MM.1S (cell line): Measurements from ENCODE around the gene PDZD11.

Experiments used
- DNase-seq: peaks from one replicate; pipeline ENCODE4 v3.0.0-alpha.2; 2015
- H2AFZ ChIP-seq: fragments of 300-600 bp; sonication (generic); 2 replicates; pipeline ENCODE4 v1.6.0; 2016; ENCODE audit warnings: antibody characterized with exemption, low read length
- H3F3A ChIP-seq: fragments of 300-600 bp; sonication (generic); 2 replicates; pipeline ENCODE4 v1.6.1; 2016; ENCODE audit warnings: mild to moderate bottlenecking, antibody characterized with exemption, low read length, moderate library complexity, mixed read lengths; ENCODE audit not compliant: insufficient read depth
- H3K27ac ChIP-seq: fragments of 300-600 bp; sonication (generic); 2 replicates; pipeline ENCODE4 v1.5.1; 2016; ENCODE audit warnings: mild to moderate bottlenecking, low read length
- H3K27me3 ChIP-seq: fragments of 300-600 bp; sonication (generic); replicated peaks from 2 replicates; pipeline ENCODE4 v1.6.0; 2016; ENCODE audit warnings: low read length; ENCODE audit not compliant: insufficient read depth
- H3K36me3 ChIP-seq: fragments of 300-600 bp; sonication (generic); replicated peaks from 2 replicates; pipeline ENCODE4 v1.6.1; 2016; ENCODE audit warnings: mild to moderate bottlenecking, low read length, mixed read lengths; ENCODE audit not compliant: insufficient read depth
- H3K4me1 ChIP-seq: fragments of 300-600 bp; sonication (generic); 2 replicates; pipeline ENCODE4 v1.6.1; 2016; ENCODE audit warnings: low read length, mixed read lengths
- H3K4me2 ChIP-seq: fragments of 300-600 bp; sonication (generic); 2 replicates; pipeline ENCODE4 v1.6.0; 2016; ENCODE audit warnings: low read depth, low read length
- H3K4me3 ChIP-seq: fragments of 300-600 bp; sonication (generic); 2 replicates; pipeline ENCODE4 v1.5.1; 2016; ENCODE audit warnings: low read length, mixed read lengths
- H3K79me2 ChIP-seq: fragments of 300-600 bp; sonication (generic); 2 replicates; pipeline ENCODE4 v1.6.1; 2016; ENCODE audit warnings: mixed run types, low read length, mixed read lengths
- H3K9ac ChIP-seq: fragments of 300-600 bp; sonication (generic); 2 replicates; pipeline ENCODE4 v1.6.1; 2016; ENCODE audit warnings: low read length, mixed read lengths
- H3K9me2 ChIP-seq: fragments of 300-600 bp; sonication (generic); replicated peaks from 2 replicates; pipeline ENCODE4 v1.6.1; 2016; ENCODE audit warnings: mild to moderate bottlenecking, low read length, mixed read lengths; ENCODE audit not compliant: insufficient read depth
- H3K9me3 ChIP-seq: fragments of 300-600 bp; sonication (generic); replicated peaks from 2 replicates; pipeline ENCODE4 v1.6.1; 2016; ENCODE audit warnings: mild to moderate bottlenecking, low read length, mixed read lengths; ENCODE audit not compliant: insufficient read depth
- H4K20me1 ChIP-seq: fragments of 300-600 bp; sonication (generic); 2 replicates; pipeline ENCODE4 v1.6.1; 2016; ENCODE audit warnings: mild to moderate bottlenecking, low read length, moderate library complexity, mixed read lengths; ENCODE audit not compliant: insufficient read depth
- CTCF ChIP-seq: fragments of 300-600 bp; sonication (generic); IDR thresholded peaks from 2 replicates; pipeline ENCODE4 v1.5.1; 2016; ENCODE audit warnings: antibody characterized with exemption, low read length, mixed read lengths
- EZH2 ChIP-seq: fragments of 300-600 bp; sonication (generic); optimal IDR thresholded peaks from 2 replicates; pipeline ENCODE3; 2017; ENCODE audit warnings: low read depth, mild to moderate bottlenecking, antibody characterized with exemption, low read length, mixed read lengths
- EZH2phosphoT487 ChIP-seq: fragments of 300-600 bp; sonication (generic); IDR thresholded peaks from 2 replicates; pipeline ENCODE4 v1.6.1; 2018; ENCODE audit warnings: antibody characterized with exemption, low read length

PDZD11 gene

GRCh38 chrX:70289793-70290770, at the start of gene PDZD11, which contains the start of gene KIF4A:
PDZD11 (minus strand) TSS chrX:70289927; CDS start chrX:70289341, 586 bp downstream.
KIF4A (plus strand) TSS chrX:70290104; CDS start chrX:70290459, 355 bp downstream.
- H3K36me3 ChIP-seq, result no peaks in the 10 kb centered on the region
- H3F3A ChIP-seq, result 0 out of 2 replicates have a peak, but pooled peaks cover 3% of the 10 kb centered on the region
- peak within 1 kb of the TSS; percentile 65 for H3K4me3 ChIP-seq
- no peaks in the 10 kb centered on the region for H3K9me2 ChIP-seq
- H3K9ac ChIP-seq, result peak within 1 kb of the TSS; percentile 60
- H3K4me1 ChIP-seq, result 0 out of 2 replicates have a peak, but pooled peaks cover 3% of the 10 kb centered on the region
- H2AFZ ChIP-seq, result peak within 1 kb of the TSS; percentile 72
- H3K79me2 ChIP-seq, result peaks cover 45% of the 10 kb centered on the region
- peak within 1 kb of the TSS; percentile 67 for H3K27ac ChIP-seq
- DNase-seq, result peak; percentile 83
- H3K4me2 ChIP-seq, result peak within 1 kb of the TSS; percentile 67
- H3K27me3 ChIP-seq, result no peaks in the 10 kb centered on the region
- H3K9me3 ChIP-seq, result no peaks in the 10 kb centered on the region
- TF ChIP-seq CTCF, result no peak
- TF ChIP-seq EZH2, result no peak
- TF ChIP-seq EZH2phosphoT487, result no peak
- no peaks in the 10 kb centered on the region for H4K20me1 ChIP-seq

GRCh38 chrX:70338290-70338689, 48.6 kb upstream of the PDZD11 start:
- TF ChIP-seq EZH2, result no peak
- no peak for TF ChIP-seq EZH2phosphoT487
- no peak for TF ChIP-seq CTCF
- Histone ChIP-seq H3F3A (0 out of 2 replicates have a peak, but pooled peaks cover 3% of the 10 kb centered on the region), H3K9ac (no peak overlapping the region), H3K79me2 (no peaks in the 10 kb centered on the region), H3K9me3 (no peaks in the 10 kb centered on the region), H3K36me3 (no peaks in the 10 kb centered on the region), H3K9me2 (no peaks in the 10 kb centered on the region), H3K27me3 (no peaks in the 10 kb centered on the region), H4K20me1 (no peaks in the 10 kb centered on the region), H3K27ac (no peak overlapping the region), H3K4me2 (no peak overlapping the region), H3K4me1 (peaks cover 15% of the 10 kb centered on the region), H2AFZ (no peak overlapping the region), H3K4me3 (no peak overlapping the region)
- DNase-seq, result no peak

- Histone ChIP-seq H3K9me2 (no peaks in the 10 kb centered on the region), H3K27ac (peak overlapping the region; percentile 51; the same call in 1 of the 2 replicates), H3K4me2 (peak overlapping the region; percentile 48; the same call in 1 of the 2 replicates), H3K36me3 (no peaks in the 10 kb centered on the region), H3K9me3 (no peaks in the 10 kb centered on the region), H2AFZ (no peak overlapping the region), H4K20me1 (no peaks in the 10 kb centered on the region), H3K4me1 (peaks cover 15% of the 10 kb centered on the region), H3K79me2 (no peaks in the 10 kb centered on the region), H3K4me3 (no peak overlapping the region), H3K9ac (no peak overlapping the region), H3K27me3 (no peaks in the 10 kb centered on the region), H3F3A (0 out of 2 replicates have a peak, but pooled peaks cover 3% of the 10 kb centered on the region)
- TF ChIP-seq EZH2 (no peak), CTCF (no peak), EZH2phosphoT487 (no peak)
- DNase-seq, result peak; percentile 61
These were observed 47.0 kb upstream of the PDZD11 start for GRCh38 chrX:70336767-70337166.
